Epithelial cell of prostate (primary cell): ENCODE results near the gene DEK.
"Not testable (repeated sequence)": the region's sequence is repeated elsewhere in the genome, so short reads cannot be mapped to it uniquely, and the experiment has no call there.

Source experiments
- DNase-seq: peaks from one replicate; pipeline ENCODE4 v3.0.0-alpha.2; 2011; ENCODE audit warnings: low read depth, low spot score
- H3K27ac ChIP-seq: fragments of 450-650 bp; 2 replicates; pipeline ENCODE4 v1.5.1; 2017; ENCODE audit warnings: mild to moderate bottlenecking

DEK gene

GRCh38 chr6:18209539-18210197 is 54.7 kb downstream of the DEK start:
- no peak for DNase-seq
- H3K27ac ChIP-seq, result no peak overlapping the region

- H3K27ac ChIP-seq, DNase-seq: not testable (repeated sequence)
Measured at GRCh38 chr6:18208778-18209177, 55.6 kb downstream of the DEK start.

- DNase-seq, result no peak
- no peak overlapping the region for H3K27ac ChIP-seq
Measured at GRCh38 chr6:18207949-18208348, 56.4 kb downstream of the DEK start.

GRCh38 chr6:18207438-18207837 is 56.9 kb downstream of the DEK start:
- DNase-seq, result no peak
- no peak overlapping the region for H3K27ac ChIP-seq

GRCh38 chr6:18206591-18206990 is 57.7 kb downstream of the DEK start:
- DNase-seq, result no peak
- no peak overlapping the region for H3K27ac ChIP-seq

- H3K27ac ChIP-seq, result no peak overlapping the region
- no peak for DNase-seq
Measured at GRCh38 chr6:18204691-18205090, 59.6 kb downstream of the DEK start.

- no peak for DNase-seq
- H3K27ac ChIP-seq, result no peak overlapping the region
Measured at GRCh38 chr6:18203786-18204185, 60.5 kb downstream of the DEK start.

- no peak for DNase-seq
Measured at GRCh38 chr6:18192026-18192425, 72.3 kb downstream of the DEK start.

GRCh38 chr6:18189196-18189595 is 75.1 kb downstream of the DEK start:
- no peak overlapping the region for H3K27ac ChIP-seq
- DNase-seq, result no peak

More at GRCh38 chr6:18192026-18192425, 72.3 kb downstream of the DEK start:
- H3K27ac ChIP-seq, result no peak overlapping the region

- H3K27ac ChIP-seq, result no peak overlapping the region
- no peak for DNase-seq
Measured at GRCh38 chr6:18187701-18188100, 76.6 kb downstream of the DEK start.

- DNase-seq, result no peak
- H3K27ac ChIP-seq, result no peak overlapping the region
Measured at GRCh38 chr6:18186540-18187250, 77.6 kb downstream of the DEK start.

- DNase-seq, result no peak
- H3K27ac ChIP-seq, result no peak overlapping the region
Measured at GRCh38 chr6:18186033-18186432, 78.3 kb downstream of the DEK start.

GRCh38 chr6:18185624-18186023 is 78.7 kb downstream of the DEK start:
- H3K27ac ChIP-seq, result no peak overlapping the region
- no peak for DNase-seq

- H3K27ac ChIP-seq, result no peak overlapping the region
Measured at GRCh38 chr6:18183766-18184165, 80.6 kb downstream of the DEK start.

GRCh38 chr6:18182568-18182967 is 81.8 kb downstream of the DEK start:
- no peak for DNase-seq
- no peak overlapping the region for H3K27ac ChIP-seq

More at GRCh38 chr6:18183766-18184165, 80.6 kb downstream of the DEK start:
- DNase-seq, result no peak

- no peak for DNase-seq
- H3K27ac ChIP-seq, result no peak overlapping the region
Measured at GRCh38 chr6:18179770-18180356, 84.5 kb downstream of the DEK start.

GRCh38 chr6:18178960-18179615 is 85.2 kb downstream of the DEK start:
- no peak overlapping the region for H3K27ac ChIP-seq
- DNase-seq, result no peak

GRCh38 chr6:18177286-18177965 is 86.9 kb downstream of the DEK start:
- DNase-seq, result no peak
- no peak overlapping the region for H3K27ac ChIP-seq

- not testable (repeated sequence) for H3K27ac ChIP-seq, DNase-seq
Measured at GRCh38 chr6:18176198-18176597, 88.1 kb downstream of the DEK start.
